ENCODE results near the gene SLC22A23.

The SLC22A23 gene

DNA sequence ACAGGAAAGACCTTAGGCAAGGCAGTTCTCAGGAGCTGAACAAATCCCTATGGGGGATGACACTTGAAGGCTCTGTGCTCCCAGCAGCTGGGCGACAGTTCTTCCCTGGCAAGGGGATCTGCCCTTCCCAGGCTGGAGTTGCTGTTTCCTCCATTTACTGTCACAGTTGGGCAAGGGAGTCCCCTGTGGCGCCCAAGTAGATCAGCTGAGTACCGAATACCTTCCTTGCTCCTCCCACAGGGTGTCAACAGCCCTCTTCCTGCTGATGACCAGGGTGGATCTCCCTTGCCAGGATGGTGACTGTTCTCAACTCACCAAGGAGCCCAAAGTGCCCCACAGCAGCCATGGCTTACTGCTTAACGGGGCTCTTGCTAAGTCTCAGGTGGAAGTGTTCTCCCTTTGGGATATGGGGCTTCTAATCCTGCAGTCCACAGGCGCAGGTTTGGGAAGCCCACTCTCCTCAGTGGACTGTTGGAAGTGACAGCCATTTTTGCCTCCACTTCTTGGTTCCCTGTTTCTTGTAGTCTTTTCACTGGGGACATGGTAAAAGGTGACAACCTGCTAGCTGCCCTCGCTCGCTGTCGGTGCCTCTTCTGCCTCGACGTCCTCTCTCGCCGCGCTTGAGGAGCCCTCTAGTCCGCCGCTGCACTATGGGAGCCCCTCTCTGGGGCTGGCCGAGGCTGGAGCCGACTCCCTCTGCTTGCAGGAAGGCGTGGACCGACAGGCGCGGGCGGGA is 203.8 kb downstream of the SLC22A23 start:
- no peak for TF ChIP-seq CREB1 (IDR thresholded peaks at IDR 0.05; ENCODE audit: low read depth)
- TF ChIP-seq, protein P1, sequence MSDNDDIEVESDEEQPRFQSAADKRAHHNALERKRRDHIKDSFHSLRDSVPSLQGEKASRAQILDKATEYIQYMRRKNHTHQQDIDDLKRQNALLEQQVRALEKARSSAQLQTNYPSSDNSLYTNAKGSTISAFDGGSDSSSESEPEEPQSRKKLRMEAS (IDR thresholded peaks at IDR 0.05), result no peak
- TF ChIP-seq RAD21 (IDR thresholded peaks at IDR 0.05; ENCODE audit: low read depth), result no peak
- TF ChIP-seq CEBPB (IDR thresholded peaks at IDR 0.05), result no peak
- TF ChIP-seq EP300 (IDR thresholded peaks at IDR 0.05; ENCODE audit: borderline replicate concordance), result no peak
- TF ChIP-seq YY1 (IDR thresholded peaks at IDR 0.05; ENCODE audit: low read depth), result no peak
- no peak for TF ChIP-seq TEAD4 (IDR thresholded peaks at IDR 0.05)
- no peak for TF ChIP-seq FOXM1 (IDR thresholded peaks at IDR 0.05; ENCODE audit: borderline replicate concordance, low read depth)

GRCh38 chr6:3252369-3252768 is 204.5 kb downstream of the SLC22A23 start:
- TF ChIP-seq REST (IDR thresholded peaks at IDR 0.05; ENCODE audit: low read depth) (no peak), RAD21 (IDR thresholded peaks at IDR 0.05; ENCODE audit: low read depth) (no peak), ZBTB7A (IDR thresholded peaks at IDR 0.05; ENCODE audit: low read depth) (no peak), CEBPB (IDR thresholded peaks at IDR 0.05) (no peak), TAF1 (IDR thresholded peaks at IDR 0.05; ENCODE audit: low read depth) (no peak), TCF12 (IDR thresholded peaks at IDR 0.05; ENCODE audit: low read depth) (no peak), NFIC (IDR thresholded peaks at IDR 0.05) (no peak), USF1 (IDR thresholded peaks at IDR 0.05) (no peak), EGR1 (IDR thresholded peaks at IDR 0.05) (no peak), EP300 (IDR thresholded peaks at IDR 0.05; ENCODE audit: borderline replicate concordance) (no peak), YY1 (IDR thresholded peaks at IDR 0.05; ENCODE audit: low read depth) (no peak), FOXM1 (IDR thresholded peaks at IDR 0.05; ENCODE audit: borderline replicate concordance, low read depth) (no peak), TEAD4 (IDR thresholded peaks at IDR 0.05) (no peak), CREB1 (IDR thresholded peaks at IDR 0.05; ENCODE audit: low read depth) (no peak)
- TF ChIP-seq, protein P1 (IDR thresholded peaks at IDR 0.05), result no peak

DNA sequence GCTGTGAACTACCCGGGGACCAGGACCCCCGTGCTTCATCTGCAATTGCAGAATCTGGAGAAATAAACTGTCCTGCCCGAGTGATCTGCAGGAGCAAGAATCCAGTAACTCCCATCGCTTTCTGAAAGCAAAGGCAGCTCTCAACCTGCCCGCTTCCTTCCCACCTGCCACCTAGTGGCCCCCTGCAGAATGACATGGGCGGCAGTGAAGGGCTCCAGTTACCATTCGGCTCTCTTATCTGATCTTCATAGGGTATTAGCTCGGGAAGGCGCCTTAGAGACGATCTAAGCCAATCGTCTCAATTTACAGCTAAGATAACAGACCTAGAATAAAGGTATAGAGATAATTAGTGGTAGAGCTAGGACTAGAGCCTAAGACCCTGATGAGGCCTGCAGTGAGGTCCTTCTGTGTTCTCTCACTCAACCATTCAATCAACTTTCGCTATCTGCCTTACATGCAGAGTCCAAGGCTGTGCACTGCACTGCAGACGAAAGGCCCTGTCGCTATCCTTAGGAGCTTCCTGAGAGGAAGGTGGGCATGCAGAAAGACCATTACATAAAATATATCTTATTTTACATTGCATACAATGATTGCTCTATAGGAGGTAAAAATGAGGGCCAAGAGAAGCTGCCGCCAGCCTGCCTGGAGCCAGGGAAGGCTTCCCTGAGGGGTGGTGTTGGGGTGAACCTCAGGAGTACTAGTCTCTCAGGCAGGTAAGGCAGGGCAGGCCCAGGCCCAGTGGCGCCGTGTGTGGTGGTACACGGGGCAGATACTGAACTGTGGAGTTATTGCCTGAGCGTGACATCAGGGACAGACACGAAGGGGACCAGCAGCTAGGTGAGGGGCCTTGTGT is 205.2 kb downstream of the SLC22A23 start:
- TF ChIP-seq TEAD4 (IDR thresholded peaks at IDR 0.05), result no peak
- TF ChIP-seq YY1 (IDR thresholded peaks at IDR 0.05; ENCODE audit: low read depth), result no peak
- peak; percentile 87 for TF ChIP-seq RAD21 (IDR thresholded peaks at IDR 0.05; ENCODE audit: low read depth)

DNA sequence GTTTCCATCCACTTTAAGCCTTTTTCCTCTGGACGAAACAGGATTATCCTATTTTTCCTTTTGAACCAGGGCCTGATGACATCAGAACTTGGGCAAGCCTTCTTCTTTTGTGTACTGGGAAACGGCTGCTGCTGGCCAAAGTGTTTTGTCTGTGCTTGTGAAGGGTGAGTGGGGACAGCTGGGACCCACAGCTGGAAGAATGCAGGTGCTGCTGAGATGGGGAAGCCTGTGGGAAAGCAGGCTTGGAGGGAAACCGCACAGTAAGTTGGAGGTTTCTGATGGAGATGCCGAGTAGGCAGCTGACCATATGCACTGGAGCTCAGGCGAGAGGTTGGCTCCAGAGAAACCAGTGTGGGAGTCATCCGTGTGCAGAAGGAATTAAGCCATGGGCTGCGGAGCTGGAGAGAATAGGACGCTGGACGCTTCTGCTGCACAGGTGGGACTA is 206.6 kb downstream of the SLC22A23 start:
- TF ChIP-seq FOXM1 (IDR thresholded peaks at IDR 0.05; ENCODE audit: borderline replicate concordance, low read depth) (no peak), CREB1 (IDR thresholded peaks at IDR 0.05; ENCODE audit: low read depth) (no peak), USF1 (IDR thresholded peaks at IDR 0.05) (no peak), TAF1 (IDR thresholded peaks at IDR 0.05; ENCODE audit: low read depth) (no peak), REST (IDR thresholded peaks at IDR 0.05; ENCODE audit: low read depth) (no peak), RAD21 (IDR thresholded peaks at IDR 0.05; ENCODE audit: low read depth) (no peak), ZBTB7A (IDR thresholded peaks at IDR 0.05; ENCODE audit: low read depth) (no peak), EP300 (IDR thresholded peaks at IDR 0.05; ENCODE audit: borderline replicate concordance) (no peak), YY1 (IDR thresholded peaks at IDR 0.05; ENCODE audit: low read depth) (no peak), NFIC (IDR thresholded peaks at IDR 0.05) (no peak), TEAD4 (IDR thresholded peaks at IDR 0.05) (no peak), EGR1 (IDR thresholded peaks at IDR 0.05) (no peak), TCF12 (IDR thresholded peaks at IDR 0.05; ENCODE audit: low read depth) (no peak), CEBPB (IDR thresholded peaks at IDR 0.05) (no peak)
- TF ChIP-seq, protein P1 (IDR thresholded peaks at IDR 0.05), result no peak

GRCh38 chr6:3249821-3250220 is 207.0 kb downstream of the SLC22A23 start:
- TF ChIP-seq CREB1 (IDR thresholded peaks at IDR 0.05; ENCODE audit: low read depth) (no peak), EGR1 (IDR thresholded peaks at IDR 0.05) (no peak), CEBPB (IDR thresholded peaks at IDR 0.05) (no peak), RAD21 (IDR thresholded peaks at IDR 0.05; ENCODE audit: low read depth) (no peak), TAF1 (IDR thresholded peaks at IDR 0.05; ENCODE audit: low read depth) (no peak), EP300 (IDR thresholded peaks at IDR 0.05; ENCODE audit: borderline replicate concordance) (no peak), REST (IDR thresholded peaks at IDR 0.05; ENCODE audit: low read depth) (no peak), TEAD4 (IDR thresholded peaks at IDR 0.05) (no peak), TCF12 (IDR thresholded peaks at IDR 0.05; ENCODE audit: low read depth) (no peak), USF1 (IDR thresholded peaks at IDR 0.05) (no peak), ZBTB7A (IDR thresholded peaks at IDR 0.05; ENCODE audit: low read depth) (no peak), YY1 (IDR thresholded peaks at IDR 0.05; ENCODE audit: low read depth) (no peak), FOXM1 (IDR thresholded peaks at IDR 0.05; ENCODE audit: borderline replicate concordance, low read depth) (no peak), NFIC (IDR thresholded peaks at IDR 0.05) (no peak)
- TF ChIP-seq, protein P1 (IDR thresholded peaks at IDR 0.05), result no peak
